Endothelial cell of umbilical vein (primary cell): ENCODE results near the gene EEF1AKMT3.

Source experiments
- EZH2 ChIP-seq: IDR thresholded peaks from 2 replicates; pipeline ENCODE4 v1.6.1; 2012; ENCODE audit warnings: borderline replicate concordance, low read depth, mild to moderate bottlenecking, moderate library complexity, low read length, inconsistent platforms; ENCODE audit not compliant: severe bottlenecking
- FOS ChIP-seq: IDR thresholded peaks from 2 replicates; pipeline ENCODE4 v1.6.1; 2011; ENCODE audit warnings: mild to moderate bottlenecking, low read length, moderate library complexity, borderline replicate concordance; ENCODE audit not compliant: insufficient read depth
- JUN ChIP-seq: IDR thresholded peaks from 2 replicates; pipeline ENCODE4 v1.6.1; 2011; ENCODE audit warnings: borderline replicate concordance, low read depth; ENCODE audit not compliant: insufficient read length, insufficient read depth
- MYC ChIP-seq: IDR thresholded peaks from one replicate; pipeline ENCODE4 v1.6.1; 2011; ENCODE audit warnings: mild to moderate bottlenecking, low read depth, low read length
- POLR2A ChIP-seq: IDR thresholded peaks from 2 replicates; pipeline ENCODE4 v1.6.1; 2012; ENCODE audit warnings: low read depth, mild to moderate bottlenecking, control low read depth, low read length
- POLR2AphosphoS5 ChIP-seq: IDR thresholded peaks from 2 replicates; pipeline ENCODE4 v1.6.1; 2012; ENCODE audit warnings: low read depth, mild to moderate bottlenecking, control low read depth, low read length, moderate library complexity; ENCODE audit not compliant: insufficient read depth
- TF ChIP-seq, protein P1 (sequence below), 2 donors: IDR thresholded peaks; 1 replicate in 1 of 2; 2 replicates in 1 of 2; pipeline ENCODE4 v1.5.1; 2011; ENCODE audit warnings: low read length in 2 of 2, mild to moderate bottlenecking in 2 of 2, moderate library complexity in 2 of 2, control low read depth in 1 of 2, inconsistent platforms in 1 of 2, low read depth in 1 of 2; ENCODE audit not compliant: insufficient read depth in 1 of 2; ENCODE audit errors: extremely low read depth in 1 of 2
- TF ChIP-seq, protein P2 (sequence below): IDR thresholded peaks from 2 replicates; pipeline ENCODE4 v1.6.1; 2011; ENCODE audit not compliant: insufficient read depth, insufficient read length

DNA sequence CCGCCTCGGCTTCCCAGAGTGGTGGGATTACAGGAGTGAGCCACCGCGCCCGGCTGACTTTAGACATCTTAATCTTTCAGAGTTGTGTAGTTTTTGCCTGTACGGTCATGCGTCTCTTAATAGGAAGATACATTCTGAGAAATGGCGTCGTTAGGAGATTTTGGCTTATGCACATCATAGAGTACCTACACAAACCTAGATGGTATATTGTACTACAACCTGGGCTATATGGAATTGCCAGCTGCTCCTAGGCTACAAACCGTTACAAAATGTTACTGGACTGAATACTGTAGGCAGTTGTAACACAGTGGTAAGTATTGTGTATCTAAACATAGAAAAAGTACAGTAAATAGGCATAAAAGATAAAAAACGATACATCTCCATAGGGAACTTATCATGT, 11.4 kb downstream of the EEF1AKMT3 start:
- TF ChIP-seq POLR2A (no peak), EZH2 (no peak), FOS (no peak), POLR2AphosphoS5 (no peak), JUN (no peak), MYC (no peak)
- TF ChIP-seq, protein P1, sequence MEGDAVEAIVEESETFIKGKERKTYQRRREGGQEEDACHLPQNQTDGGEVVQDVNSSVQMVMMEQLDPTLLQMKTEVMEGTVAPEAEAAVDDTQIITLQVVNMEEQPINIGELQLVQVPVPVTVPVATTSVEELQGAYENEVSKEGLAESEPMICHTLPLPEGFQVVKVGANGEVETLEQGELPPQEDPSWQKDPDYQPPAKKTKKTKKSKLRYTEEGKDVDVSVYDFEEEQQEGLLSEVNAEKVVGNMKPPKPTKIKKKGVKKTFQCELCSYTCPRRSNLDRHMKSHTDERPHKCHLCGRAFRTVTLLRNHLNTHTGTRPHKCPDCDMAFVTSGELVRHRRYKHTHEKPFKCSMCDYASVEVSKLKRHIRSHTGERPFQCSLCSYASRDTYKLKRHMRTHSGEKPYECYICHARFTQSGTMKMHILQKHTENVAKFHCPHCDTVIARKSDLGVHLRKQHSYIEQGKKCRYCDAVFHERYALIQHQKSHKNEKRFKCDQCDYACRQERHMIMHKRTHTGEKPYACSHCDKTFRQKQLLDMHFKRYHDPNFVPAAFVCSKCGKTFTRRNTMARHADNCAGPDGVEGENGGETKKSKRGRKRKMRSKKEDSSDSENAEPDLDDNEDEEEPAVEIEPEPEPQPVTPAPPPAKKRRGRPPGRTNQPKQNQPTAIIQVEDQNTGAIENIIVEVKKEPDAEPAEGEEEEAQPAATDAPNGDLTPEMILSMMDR (IDR thresholded peaks at IDR 0.05; ENCODE audit: extremely low read depth in 1 of 2, insufficient read depth in 1 of 2, low read depth in 1 of 2, low read length in 2 of 2), result no peak
- TF ChIP-seq, protein P2, sequence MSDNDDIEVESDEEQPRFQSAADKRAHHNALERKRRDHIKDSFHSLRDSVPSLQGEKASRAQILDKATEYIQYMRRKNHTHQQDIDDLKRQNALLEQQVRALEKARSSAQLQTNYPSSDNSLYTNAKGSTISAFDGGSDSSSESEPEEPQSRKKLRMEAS, result no peak
